NCI-H2107 treated with DMSO at 0.1 percent for 48 hours (cell line): ENCODE measurements around the gene EYS.

Experiments used
- DNase-seq: peaks from one replicate; lab custom pipeline; 2025; ENCODE audit not compliant: unreplicated experiment; lab: John Stamatoyannopoulos, UW

Gene EYS

DNA sequence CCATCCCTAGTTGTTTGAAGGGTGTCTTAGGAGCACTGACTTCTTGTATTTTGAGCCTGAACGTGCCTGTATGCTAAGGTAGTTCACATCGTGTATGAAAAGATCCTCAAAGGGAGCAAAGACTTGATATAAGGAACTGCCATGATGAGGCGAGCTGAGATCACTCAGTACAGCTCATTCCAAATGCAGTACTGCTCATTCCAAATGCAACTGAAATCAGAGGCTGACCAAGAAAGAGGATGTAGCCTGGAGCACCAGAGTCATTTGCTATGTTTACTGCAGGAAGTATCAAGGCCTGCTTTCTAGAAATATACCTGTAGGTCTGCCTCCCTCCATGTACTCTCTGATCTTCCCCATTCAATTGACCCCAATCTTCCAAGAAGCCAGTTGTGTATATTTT is 832.2 kb downstream of the EYS start:
- DNase-seq, result no peak

DNA sequence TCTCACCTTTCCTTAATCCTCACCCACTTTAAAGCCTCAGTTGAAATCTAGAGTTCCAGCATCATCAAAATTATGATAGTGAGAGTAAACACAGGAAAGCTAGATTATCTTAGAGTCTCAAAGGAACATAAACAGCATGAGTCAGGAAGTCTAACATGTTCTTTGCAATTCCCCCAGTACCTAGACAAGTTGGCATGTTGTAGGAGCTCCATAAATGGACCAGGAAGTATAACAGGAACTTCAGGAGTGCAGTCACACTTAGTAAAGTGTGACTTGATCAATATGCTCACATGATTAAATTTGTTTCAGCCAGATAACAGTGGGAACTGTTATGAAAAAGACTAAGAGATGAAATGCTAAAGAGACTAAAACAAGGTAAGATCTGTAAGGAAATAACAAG is 834.4 kb downstream of the EYS start:
- DNase-seq, result no peak

DNA sequence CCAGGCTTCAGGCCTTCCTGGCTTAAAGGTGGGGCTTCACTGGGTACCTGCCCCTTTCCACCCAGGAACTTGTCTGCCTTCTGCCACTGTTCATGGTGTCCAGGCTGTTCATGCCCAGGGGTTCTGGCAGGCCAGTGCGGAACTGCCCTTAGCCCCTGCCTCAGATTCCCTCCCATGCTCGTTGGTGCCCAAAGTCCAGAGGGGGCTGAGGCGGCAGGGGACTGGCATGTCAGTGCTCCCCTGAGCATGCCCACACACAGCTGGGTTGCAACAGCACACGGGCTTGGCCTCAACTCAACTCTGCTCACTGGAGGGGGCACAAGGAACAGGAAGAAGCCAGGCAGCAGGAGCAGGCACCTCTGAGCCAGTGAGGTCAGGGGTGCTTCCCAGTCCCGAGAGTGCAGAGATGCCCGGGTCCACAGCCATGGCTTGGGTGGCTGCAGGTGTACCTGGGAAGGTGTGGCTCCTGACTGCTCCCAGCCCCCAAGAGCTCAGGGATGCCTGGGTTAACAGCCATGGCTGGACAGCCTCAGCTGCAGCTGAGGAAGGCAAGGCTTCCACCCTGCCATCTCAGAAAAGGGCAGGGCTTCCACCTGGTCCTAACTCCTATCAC is 845.9 kb downstream of the EYS start:
- no peak for DNase-seq

DNA sequence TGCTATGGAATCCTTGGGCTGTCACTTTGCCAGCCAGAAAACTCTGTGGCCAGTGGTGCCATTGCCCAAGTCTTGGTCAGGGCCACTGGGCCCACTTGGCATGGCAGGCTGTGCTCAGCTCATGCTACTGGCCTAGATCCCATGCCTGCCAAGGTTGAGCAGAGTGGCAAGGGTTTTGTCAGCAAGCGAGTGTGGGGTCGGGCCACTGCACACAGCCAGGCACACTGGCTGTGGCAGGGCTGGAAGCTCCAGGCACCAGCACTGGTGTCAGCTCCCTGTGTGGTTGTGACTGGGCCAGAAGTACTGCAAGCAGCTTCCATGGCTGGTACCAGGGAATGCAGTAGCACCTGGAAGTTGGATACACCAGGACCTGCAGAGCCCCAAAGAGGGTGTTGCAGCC is 846.8 kb downstream of the EYS start:
- DNase-seq, result no peak

DNA sequence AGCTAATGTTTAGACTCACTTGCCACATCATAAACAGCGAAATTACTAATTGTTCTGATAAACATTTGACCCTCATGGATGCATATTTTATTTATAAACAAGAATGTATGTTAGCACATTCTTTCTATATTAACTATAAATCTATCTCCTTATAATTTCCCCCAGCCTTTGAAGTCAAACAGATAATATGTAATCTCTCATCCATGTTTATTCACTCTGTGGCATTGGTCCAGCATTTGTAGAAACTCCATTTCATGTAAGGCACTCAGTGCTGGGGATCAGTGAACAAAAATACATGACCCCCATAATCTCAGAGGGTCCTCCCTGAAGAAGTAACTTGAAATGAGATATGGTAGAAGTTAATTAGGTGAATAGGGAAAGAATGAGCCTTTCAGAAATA is 856.9 kb downstream of the EYS start:
- no peak for DNase-seq

DNA sequence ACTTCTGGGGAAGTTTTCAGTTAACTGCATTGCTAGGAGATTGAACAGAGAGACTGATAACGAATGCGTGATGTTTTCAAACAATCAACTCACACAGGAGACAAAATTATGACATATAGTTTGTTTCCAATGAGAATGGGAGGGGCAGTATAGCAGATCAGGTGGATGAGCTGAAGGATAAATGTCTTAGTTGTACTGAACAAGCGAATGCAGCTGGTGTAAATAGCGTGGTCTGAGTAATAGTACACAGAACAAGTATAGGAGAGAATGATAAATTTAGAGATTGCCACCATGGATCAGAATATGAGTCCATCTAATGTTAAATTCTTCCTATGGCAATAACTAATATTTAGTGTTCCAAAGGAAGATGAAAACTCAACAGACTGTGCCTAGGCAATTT is 858.6 kb downstream of the EYS start:
- no peak for DNase-seq

DNA sequence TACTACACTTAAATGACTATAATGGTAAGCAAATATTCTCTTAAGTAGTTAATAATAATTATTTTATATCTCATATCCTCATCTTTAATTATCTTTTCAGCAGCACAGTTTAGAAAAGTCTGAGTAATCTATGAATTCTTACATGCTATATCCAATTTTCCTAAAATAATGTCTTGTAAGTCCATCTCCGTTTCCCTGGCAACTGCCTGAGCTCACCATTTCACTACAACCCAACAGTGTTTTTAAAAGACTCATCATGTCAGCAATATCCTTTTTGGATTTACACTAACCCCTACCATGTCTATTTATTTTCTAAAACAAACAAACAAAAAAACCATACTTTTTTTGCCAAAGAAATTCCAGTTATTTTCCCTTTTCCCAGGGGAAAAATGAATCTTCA is 859.6 kb downstream of the EYS start:
- no peak for DNase-seq

DNA sequence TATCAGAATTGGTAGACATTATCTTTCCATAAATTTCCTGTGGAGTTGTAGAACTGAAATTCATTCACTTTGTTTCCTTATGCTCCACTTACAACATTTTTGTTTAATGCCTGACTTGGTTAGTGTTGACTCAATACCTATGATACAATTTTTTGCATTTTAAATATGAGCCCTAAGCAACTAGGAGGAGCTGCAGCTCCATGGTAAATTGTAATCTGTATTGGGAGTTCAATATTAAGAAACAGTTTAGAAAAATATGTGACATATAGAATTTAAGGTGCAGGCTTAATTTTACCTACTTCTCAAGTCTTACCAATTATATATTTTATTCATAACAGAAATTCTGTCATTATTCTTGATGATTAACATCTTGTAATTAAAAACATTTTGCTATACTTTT is 868.3 kb downstream of the EYS start:
- DNase-seq, result peak; percentile 7

DNA sequence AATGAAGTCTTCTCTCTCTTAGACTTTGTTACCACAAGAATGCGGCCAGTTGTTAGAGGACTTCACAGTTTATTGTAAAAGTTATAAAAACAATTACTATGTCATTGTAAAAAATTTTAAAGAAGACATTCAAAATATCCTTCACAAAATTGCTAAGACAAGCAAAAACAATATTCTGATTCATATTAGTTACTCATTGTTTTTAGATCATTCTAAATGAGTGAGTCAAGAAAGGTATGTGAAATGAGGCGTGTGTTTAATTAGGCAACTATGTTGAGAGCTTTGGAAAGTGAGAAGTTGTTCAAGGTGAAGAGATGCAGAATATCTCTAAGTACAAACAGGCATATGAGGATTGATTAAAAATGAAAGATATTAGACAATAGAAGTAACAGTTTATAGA is 875.3 kb downstream of the EYS start:
- DNase-seq, result no peak

DNA sequence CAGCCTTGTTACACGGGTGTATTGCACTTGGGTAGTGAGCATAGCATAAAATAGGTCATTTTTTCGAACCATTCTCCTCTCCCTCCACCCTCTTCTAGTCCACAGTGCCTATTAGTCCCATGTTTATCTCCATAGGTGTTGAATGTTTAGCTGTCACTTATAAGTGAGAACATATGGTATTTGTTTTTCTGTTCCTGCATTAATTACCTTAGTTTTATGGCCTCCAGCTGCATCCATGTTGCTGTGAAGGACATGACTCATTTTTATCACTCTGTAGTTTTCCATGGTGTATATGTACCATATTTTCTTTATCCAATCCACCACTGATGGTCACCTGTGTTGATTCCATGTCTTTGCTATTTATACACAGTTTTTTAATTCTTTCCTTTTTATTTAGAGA is 889.5 kb downstream of the EYS start:
- no peak for DNase-seq

DNA sequence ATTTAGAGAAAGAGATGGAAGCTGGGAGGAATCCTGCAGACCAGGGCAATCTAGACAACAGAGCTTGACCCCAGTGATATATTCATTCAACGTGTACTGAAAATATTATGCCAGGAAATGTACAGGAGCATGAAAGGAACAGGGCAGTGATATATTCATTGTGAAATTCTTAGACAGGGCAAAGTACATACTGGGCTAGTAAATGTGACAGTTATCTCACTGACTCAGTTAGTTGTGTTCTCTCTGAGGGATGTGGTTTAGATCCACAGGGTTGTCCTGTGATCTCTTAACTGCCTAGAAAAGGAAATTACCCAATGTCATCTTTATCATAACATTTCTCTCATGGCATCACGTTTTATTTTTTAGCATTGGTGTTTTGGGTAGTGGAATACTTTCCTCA is 891.3 kb downstream of the EYS start:
- no peak for DNase-seq

DNA sequence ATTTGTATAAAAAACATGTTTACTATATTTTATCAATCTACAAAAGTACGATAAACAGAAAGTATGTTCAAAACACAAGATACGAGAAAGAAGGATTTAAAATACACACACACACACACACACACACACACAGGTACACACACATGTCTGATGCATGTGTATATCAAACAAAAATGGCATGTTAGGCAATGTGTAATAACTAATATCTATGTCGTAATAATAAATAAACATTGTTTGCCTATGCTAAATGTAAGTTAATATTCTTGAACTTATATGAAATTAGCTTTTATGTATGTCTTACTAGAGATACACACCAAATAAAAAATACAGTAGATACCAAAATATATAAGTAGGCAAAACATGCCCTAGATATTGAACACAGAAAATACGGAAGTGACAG is 894.9 kb downstream of the EYS start:
- no peak for DNase-seq

DNA sequence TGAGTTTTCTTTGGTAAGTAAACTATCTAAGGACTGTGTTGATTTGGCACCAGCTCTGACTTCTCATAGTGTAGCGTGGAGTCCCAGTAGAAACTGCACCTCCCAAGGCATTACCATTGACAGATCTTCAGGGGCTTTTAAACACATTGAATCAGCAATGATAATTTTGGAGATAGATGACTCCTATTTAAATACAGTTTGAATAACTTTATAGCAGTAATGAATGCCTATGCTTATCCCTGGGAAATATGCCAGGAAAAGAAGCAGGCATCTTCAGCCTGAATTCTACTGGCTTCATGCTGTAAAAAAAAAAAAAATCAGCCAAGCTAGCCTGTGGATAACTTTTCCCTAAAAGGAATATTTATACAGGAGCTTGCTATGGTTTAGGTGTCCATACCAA is 895.9 kb downstream of the EYS start:
- no peak for DNase-seq

DNA sequence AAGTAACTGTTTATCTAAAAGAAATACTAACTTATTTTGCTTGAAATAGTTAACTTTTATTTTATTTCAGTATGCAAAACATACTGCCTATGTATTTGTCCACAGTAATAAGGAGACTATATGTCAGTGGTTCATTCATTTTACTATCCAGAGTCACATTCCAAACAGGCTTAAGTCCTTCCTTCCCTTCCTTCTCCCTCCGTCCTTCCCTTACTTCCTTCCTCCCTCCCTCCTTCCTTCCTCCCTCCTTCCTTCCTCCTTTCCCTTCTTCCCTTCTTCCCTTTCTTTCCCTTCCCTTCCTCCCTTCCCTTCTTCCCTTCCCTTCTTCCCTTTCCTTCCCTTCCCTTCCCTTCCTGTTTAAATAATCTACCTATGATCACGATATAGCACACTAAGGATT is 899.2 kb downstream of the EYS start:
- DNase-seq, result no peak

DNA sequence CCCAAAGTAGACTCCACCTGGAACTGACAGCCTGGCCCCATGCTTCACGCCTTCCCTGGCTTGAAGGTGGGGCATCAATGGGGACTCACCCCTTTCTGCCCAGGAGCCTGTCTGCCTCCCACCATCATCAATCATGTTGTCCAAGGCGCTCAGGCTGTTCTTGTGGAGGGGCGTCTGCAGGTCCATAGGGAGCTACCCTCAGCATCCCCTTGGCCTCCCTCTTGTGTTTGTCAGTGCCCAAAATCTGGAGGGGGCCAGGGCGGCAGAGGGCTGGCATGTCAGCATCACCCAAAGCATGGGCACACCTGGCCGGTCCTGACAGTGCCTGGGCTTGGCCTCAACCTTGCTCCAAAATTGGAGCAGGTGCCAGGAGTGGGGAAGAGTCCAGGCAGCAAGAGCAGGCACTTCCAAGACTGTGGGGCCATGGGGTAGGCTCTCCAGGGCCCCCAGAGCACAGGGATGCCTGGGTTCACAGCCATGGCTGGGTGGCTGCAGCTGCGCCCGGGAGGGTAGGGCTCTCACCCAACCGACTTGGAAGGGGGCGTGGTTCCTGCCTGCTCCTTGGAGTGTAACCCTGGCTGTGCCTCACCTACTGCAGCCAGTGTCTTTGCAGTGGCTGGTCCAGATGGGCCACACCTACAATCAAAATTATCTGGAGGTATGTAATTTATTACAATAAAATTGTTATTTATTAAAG is 903.4 kb downstream of the EYS start:
- DNase-seq, result no peak

DNA sequence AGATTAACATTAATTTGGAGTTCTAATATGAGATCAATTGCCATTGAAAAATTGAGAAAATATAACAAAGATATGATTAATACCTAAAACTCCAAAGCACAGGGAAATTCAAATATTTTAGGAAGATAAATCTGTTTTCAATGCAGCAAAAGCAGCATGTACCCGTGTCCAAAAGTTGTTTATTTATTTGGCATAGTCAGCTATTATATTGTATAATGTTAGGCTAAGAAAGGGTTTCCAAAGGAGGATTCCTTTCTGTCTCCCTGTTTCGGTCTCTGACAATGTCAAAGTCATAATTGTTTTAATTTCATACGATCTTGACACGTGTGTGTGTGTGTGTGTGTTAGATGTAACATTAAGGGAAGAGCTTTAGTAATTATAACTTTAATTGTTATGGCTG is 914.5 kb downstream of the EYS start:
- no peak for DNase-seq

DNA sequence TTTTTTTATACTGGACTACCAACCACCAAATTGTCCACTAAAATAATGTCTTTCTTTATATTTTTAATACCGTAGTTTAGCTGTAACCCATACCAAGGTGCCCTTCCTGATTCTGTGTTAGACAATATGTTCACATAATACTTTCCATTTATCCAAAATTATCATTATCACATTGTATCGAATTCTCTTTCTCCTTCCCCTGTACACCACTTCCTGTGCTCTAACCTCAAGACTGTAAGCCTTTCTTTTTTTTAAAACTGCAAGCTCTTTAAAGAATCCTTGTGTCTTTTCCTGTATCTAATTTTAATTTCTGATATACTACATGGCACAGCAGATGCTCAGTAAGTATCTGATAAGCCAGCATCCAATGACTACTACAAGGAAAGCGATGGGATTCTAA is 917.5 kb downstream of the EYS start:
- no peak for DNase-seq

DNA sequence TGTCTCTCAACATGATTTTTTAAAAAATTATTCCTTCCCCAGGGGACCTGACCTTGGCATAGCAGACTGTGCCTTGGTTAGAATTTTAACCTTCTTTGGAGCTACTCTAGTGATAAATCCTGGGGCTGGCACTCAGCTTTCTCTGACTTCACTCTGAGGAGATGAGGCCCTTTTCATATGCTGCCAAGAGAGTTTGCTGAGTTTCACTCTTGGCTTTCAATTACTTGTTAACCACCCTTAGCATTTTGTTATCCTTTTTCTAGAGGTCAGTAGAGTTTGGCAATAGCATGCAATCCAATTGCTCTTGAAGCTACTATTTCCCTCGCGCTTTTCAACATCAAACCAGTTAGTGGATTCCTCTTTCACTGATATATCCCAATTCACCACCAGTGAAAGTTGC is 920.3 kb downstream of the EYS start:
- DNase-seq, result no peak

DNA sequence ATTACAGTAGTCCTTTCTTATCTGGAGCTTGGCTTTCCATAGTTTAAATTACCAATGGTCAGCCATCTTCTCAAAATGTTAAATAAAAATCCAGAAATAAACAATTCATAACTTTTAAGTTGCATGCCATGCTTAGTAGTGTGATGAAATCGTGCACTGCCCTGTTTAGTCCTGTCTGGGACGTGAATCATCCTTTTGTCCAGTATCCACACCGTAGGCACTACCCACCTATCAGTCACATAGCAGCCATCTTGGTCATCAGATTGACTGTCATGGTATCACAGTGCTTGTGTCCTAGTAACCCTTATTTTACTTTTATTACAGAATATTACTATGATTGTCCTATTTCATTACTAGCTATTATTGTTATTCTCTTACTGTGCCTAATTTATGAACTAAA is 924.1 kb downstream of the EYS start:
- no peak for DNase-seq

DNA sequence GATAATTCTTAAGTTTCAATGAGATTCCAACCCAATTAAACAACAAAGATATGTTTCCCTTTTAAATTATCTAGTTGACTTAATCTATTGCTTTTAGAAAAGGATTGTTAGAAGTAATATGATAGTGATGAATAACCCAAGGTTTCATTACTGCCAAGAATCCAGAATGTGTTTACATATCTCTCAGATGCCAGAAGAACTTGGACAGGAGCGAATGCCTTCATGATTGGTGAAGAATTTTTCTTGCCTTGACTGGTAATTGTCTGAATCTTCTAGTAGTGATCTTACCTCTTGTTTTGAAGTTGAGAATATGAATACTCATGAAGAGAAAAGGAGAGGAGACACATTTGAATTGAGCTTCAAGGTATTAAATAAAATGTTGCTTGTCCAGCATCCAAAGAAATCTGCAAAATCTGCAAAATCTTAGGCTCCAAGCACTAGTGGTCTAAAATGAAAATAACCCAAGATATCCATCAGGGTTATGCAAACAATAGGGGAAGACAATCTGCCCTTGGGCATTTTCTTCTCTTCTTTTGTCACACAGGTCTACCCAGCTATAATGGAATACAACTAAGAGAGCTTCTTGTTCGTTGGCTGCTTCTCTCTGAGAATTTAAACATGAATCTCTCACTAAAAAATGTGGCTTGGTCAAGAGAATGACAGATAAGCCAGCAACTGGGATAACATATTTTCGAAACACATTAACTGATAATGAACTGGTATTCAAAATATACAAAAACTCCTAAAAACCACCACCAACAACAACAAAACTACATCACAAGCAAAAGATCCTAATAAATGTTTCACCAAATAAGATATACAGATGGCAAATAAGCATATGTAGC is 928.9 kb downstream of the EYS start:
- no peak for DNase-seq

DNA sequence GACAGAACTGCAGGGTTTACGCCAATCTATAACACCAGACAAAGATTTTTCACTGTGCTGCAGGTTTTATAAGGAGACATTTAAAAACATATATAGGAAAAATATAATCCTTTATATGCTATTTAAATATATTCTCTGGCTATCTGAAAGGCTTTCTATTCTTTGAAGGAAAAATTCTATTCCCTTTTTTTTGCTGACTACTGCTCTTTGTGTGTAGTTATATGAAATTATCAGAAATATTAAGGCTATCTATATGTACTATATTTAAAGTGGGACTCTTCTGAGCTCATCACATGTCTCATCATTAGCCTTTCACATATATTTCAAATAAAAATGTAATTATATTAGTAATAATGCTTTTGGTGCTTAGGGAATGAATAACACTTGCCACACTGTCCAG is 930.7 kb downstream of the EYS start:
- no peak for DNase-seq

DNA sequence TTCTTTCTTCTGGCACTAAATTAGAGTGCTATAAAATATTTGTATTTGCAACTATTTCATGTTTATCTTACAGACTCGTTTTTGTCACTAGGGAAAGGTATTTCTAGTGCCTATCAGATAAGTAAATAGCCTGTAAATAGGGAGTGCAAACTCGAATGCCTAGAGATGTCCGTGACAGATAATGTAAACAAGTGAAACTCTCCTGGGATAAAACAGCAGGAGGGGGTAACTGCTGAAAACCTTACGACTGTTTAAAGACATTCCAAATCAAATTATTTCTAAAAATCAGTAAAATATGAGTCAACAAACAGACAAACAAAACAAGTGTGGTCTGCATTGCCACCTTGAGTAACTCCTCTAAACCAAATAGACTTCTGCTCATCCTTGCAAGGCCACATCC is 932.1 kb downstream of the EYS start:
- DNase-seq, result no peak
